Cardiac muscle cell (in vitro differentiated cells and primary cell): ENCODE measurements around the gene ZSCAN16. TPM values are rescaled to one million over a fixed set of nuclear protein-coding genes. Genes with fewer than 3 reads are reported as not detected.

Experiments
- DNase-seq, 2 donors: peaks; one replicate each; pipeline versions ENCODE4 v3.0.0 to v3.0.0-alpha.2; 2010 to 2017; ENCODE audit warnings: low read depth in 1 of 2, low spot score in 1 of 2
- H3K27ac ChIP-seq: fragments of 200-600 bp; sonication (generic); 2 replicates; pipeline ENCODE4 v1.5.1; 2016
- H3K27me3 ChIP-seq: fragments of 200-600 bp; sonication (generic); 2 replicates; pipeline ENCODE4 v1.6.0; 2016; ENCODE audit warnings: control low read depth
- H3K36me3 ChIP-seq: fragments of 200-600 bp; sonication (generic); 2 replicates; pipeline ENCODE4 v1.5.1; 2016; ENCODE audit warnings: control low read depth
- H3K4me1 ChIP-seq: fragments of 200-600 bp; sonication (generic); 2 replicates; pipeline ENCODE4 v1.8.1; 2017; ENCODE audit warnings: low read depth, mild to moderate bottlenecking, mixed run types
- H3K4me3 ChIP-seq: fragments of 200-600 bp; sonication (generic); 2 replicates; pipeline ENCODE4 v1.5.1; 2016; ENCODE audit warnings: mild to moderate bottlenecking
- H3K9me3 ChIP-seq: fragments of 200-600 bp; sonication (generic); 2 replicates; pipeline ENCODE4 v1.5.1; 2017; ENCODE audit warnings: low read depth, mild to moderate bottlenecking, control low read depth
- polyA plus RNA-seq: library from polyadenylated mRNA; unstranded; fragments of >200 nt; fragmentation: Nextera tagmentation; extraction: Ambion mirVana; gene quantifications from 2 replicates; pipeline ENCODE4 v1.2.1, GENCODE V29; 2016
- total RNA-seq: library from RNA; depleted of rRNA; stranded (reverse); fragments of >200 nt; gene quantifications from 2 replicates; pipeline ENCODE4 v1.2.3, GENCODE V29; 2016
- TF ChIP-seq, protein P1 (sequence below): IDR thresholded peaks from 2 replicates; pipeline ENCODE4 v1.5.1; 2012; ENCODE audit warnings: low read depth, mild to moderate bottlenecking, low read length

ZSCAN16 gene
- total and polyA plus RNA-seq, 2 experiments from 2014 or later = 7.4 to 9.3 TPM

DNA sequence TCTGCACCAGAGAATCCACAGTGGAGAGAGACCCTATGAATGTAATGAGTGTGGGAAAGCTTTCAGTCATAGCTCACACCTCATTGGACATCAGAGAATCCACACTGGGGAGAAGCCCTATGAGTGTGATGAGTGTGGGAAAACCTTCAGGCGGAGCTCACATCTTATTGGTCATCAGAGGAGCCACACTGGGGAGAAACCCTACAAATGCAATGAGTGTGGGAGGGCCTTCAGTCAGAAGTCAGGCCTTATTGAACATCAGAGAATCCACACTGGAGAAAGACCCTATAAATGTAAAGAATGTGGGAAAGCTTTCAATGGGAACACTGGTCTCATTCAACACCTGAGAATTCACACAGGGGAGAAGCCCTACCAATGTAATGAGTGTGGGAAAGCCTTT is 29.1 kb downstream of the ZSCAN16 start:
- H3K4me3 ChIP-seq = no peak overlapping the region
- TF ChIP-seq, protein P1, sequence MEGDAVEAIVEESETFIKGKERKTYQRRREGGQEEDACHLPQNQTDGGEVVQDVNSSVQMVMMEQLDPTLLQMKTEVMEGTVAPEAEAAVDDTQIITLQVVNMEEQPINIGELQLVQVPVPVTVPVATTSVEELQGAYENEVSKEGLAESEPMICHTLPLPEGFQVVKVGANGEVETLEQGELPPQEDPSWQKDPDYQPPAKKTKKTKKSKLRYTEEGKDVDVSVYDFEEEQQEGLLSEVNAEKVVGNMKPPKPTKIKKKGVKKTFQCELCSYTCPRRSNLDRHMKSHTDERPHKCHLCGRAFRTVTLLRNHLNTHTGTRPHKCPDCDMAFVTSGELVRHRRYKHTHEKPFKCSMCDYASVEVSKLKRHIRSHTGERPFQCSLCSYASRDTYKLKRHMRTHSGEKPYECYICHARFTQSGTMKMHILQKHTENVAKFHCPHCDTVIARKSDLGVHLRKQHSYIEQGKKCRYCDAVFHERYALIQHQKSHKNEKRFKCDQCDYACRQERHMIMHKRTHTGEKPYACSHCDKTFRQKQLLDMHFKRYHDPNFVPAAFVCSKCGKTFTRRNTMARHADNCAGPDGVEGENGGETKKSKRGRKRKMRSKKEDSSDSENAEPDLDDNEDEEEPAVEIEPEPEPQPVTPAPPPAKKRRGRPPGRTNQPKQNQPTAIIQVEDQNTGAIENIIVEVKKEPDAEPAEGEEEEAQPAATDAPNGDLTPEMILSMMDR = no peak
- no peaks in the 10 kb centered on the region for H3K9me3 ChIP-seq
- peaks cover 92% of the 10 kb centered on the region for H3K36me3 ChIP-seq
- no peaks in the 10 kb centered on the region for H3K4me1 ChIP-seq
- DNase-seq = no peak
- no peaks in the 10 kb centered on the region for H3K27me3 ChIP-seq
- H3K27ac ChIP-seq = no peak overlapping the region

DNA sequence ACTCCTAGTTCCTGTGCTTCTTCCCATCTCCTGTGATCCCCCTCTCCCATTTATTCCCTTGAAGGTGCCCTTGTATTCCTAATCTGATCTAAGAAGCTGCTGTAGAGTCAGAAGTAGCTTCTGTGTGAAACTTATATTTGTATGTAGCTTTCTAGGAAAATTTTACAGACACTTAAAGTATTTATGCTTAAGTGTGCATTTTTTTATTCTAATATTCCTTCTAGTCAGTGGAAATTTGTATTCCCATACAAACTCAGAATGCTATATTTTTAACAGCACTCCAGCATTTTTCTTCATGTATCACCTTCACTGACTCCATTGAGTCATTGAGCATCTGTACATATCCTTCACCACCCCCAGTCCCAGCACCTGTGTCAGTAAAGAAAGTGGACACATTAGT is 29.9 kb downstream of the ZSCAN16 start:
- H3K4me1 ChIP-seq = no peaks in the 10 kb centered on the region
- no peaks in the 10 kb centered on the region for H3K27me3 ChIP-seq
- DNase-seq = no peak
- peaks cover 84% of the 10 kb centered on the region for H3K36me3 ChIP-seq
- H3K4me3 ChIP-seq = no peak overlapping the region
- TF ChIP-seq, protein P1 = no peak
- no peak overlapping the region for H3K27ac ChIP-seq
- H3K9me3 ChIP-seq = no peaks in the 10 kb centered on the region

DNA sequence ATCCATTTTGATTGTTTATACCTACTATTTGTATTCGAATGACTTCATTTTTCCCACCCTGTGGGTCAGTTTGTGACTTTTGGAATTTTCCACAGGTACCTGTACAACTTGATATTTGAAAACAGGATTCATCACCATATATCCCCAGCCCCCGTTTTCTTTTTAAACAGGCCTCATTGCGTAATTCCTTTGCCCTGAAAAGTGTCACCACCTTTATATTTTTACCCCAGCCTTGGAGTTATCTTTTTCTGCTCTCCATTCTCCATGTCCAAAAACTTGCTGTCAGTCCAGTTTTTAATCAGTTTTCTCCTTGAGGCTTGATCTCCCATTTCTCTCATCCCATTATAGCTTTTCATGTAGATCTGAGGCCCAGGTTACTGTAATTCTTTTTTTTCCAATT is 33.9 kb downstream of the ZSCAN16 start:
- no peaks in the 10 kb centered on the region for H3K4me1 ChIP-seq
- peaks cover 44% of the 10 kb centered on the region for H3K36me3 ChIP-seq
- H3K27me3 ChIP-seq = no peaks in the 10 kb centered on the region
- H3K4me3 ChIP-seq = no peak overlapping the region
- no peak overlapping the region for H3K27ac ChIP-seq
- TF ChIP-seq, protein P1 = no peak
- H3K9me3 ChIP-seq = no peaks in the 10 kb centered on the region
- no peak for DNase-seq

DNA sequence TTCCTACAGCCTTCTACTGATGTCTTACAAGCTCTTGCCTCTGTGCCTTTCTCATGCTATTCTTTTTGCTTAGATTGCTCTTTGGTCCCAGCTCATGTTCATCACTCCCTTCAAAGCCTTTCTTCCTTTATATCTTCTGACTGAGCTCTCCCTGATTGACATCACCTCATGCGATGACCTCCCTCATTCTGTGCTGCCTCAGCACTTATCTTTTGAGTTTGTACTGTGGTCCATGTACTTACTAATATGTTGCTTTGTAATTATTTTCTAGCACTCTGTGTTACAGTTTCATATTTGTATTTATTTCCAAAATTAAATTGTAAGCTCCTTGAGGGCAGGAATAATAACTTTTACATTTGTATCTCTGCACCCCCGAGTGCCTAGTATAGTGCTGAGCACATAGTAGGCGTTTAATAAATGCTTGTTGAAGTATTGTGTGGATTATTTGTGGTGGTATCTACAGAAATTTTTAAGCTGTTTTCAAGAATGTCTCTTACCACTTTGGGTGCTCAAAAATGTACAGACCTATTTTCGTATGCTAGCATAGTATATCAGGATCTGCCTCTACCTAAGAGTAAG is 34.7 kb downstream of the ZSCAN16 start:
- no peak overlapping the region for H3K4me3 ChIP-seq
- TF ChIP-seq, protein P1 = no peak
- H3K27me3 ChIP-seq = no peaks in the 10 kb centered on the region
- H3K9me3 ChIP-seq = no peaks in the 10 kb centered on the region
- DNase-seq = no peak
- no peak overlapping the region for H3K27ac ChIP-seq
- peaks cover 36% of the 10 kb centered on the region for H3K36me3 ChIP-seq
- H3K4me1 ChIP-seq = no peaks in the 10 kb centered on the region

DNA sequence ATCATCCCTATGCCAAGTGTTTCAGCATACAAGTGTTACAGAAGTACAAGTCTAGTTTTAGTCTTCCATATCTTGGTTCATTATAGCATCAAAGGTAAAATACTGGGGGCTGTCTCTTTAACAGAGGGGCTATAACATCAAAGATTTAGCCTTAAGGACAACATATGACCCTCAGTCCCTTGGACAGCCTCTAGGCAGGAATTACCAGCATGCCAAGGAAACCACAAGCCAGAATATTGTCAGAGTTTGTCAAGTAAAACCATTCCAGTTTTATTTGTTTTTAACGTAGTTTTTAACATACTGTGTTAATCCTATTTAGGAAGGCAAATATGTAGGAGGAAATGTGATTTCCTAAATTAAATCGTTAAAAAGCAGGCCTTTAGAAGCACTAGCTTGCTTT is 35.8 kb downstream of the ZSCAN16 start:
- no peak for DNase-seq
- no peak overlapping the region for H3K27ac ChIP-seq
- no peak overlapping the region for H3K4me3 ChIP-seq
- no peaks in the 10 kb centered on the region for H3K27me3 ChIP-seq
- no peaks in the 10 kb centered on the region for H3K4me1 ChIP-seq
- H3K9me3 ChIP-seq = no peaks in the 10 kb centered on the region
- TF ChIP-seq, protein P1 = no peak
- peaks cover 25% of the 10 kb centered on the region for H3K36me3 ChIP-seq
